ENCODE data around the gene KCNJ15.
A peak's percentile ranks its signal among the peaks of the same experiment; 100 is the strongest.

KCNJ15 gene

GRCh38 chr21:38352536-38353219, 95.9 kb downstream of the KCNJ15 start:
- FAIRE-seq = no peak
- peak; percentile 27 for DNase-seq (ENCODE audit: insufficient read length, low spot score)
- no peak for TF ChIP-seq PAX5 (IDR thresholded peaks at IDR 0.05; ENCODE audit: insufficient read depth, low read length, severe bottlenecking)
- TF ChIP-seq POLR2A (IDR thresholded peaks at IDR 0.05; ENCODE audit: low read depth, low read length) = no peak
- no peak for TF ChIP-seq POU2F2 (IDR thresholded peaks at IDR 0.05; ENCODE audit: low read depth, low read length)
- no peak for TF ChIP-seq TAF1 (IDR thresholded peaks at IDR 0.05; ENCODE audit: low read depth, low read length)
- no peak for TF ChIP-seq POLR2AphosphoS5 (IDR thresholded peaks at IDR 0.05; ENCODE audit: low read depth, low read length)
- no peak for TF ChIP-seq SPI1 (IDR thresholded peaks at IDR 0.05; ENCODE audit: low read depth, low read length)

DNA sequence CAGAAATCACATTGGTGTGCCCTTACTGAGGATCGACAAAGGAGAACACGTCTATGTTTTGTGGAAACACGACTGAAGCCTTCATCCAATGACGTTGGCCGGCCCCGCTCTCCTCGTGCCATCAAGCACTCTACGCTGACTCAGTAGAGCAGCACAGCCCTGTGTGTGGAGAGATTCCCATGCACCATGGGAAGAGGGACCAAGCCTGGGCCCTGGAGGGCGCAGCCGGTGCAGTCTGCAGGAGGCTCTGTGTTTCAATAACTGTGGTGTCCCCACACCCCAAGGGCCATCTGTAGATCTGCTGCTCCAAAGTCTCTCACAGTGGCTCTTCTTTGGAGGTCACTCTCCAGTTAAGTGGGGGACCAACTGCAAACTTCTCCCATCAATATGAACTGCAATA, 97.4 kb downstream of the KCNJ15 start:
- FAIRE-seq (no peak), DNase-seq (ENCODE audit: insufficient read length, low spot score) (no peak)
- no peak for TF ChIP-seq TAF1 (IDR thresholded peaks at IDR 0.05; ENCODE audit: low read depth, low read length)
- TF ChIP-seq POU2F2 (IDR thresholded peaks at IDR 0.05; ENCODE audit: low read depth, low read length) = no peak
- TF ChIP-seq SPI1 (IDR thresholded peaks at IDR 0.05; ENCODE audit: low read depth, low read length) = no peak
- TF ChIP-seq POLR2AphosphoS5 (IDR thresholded peaks at IDR 0.05; ENCODE audit: low read depth, low read length) = no peak

DNA sequence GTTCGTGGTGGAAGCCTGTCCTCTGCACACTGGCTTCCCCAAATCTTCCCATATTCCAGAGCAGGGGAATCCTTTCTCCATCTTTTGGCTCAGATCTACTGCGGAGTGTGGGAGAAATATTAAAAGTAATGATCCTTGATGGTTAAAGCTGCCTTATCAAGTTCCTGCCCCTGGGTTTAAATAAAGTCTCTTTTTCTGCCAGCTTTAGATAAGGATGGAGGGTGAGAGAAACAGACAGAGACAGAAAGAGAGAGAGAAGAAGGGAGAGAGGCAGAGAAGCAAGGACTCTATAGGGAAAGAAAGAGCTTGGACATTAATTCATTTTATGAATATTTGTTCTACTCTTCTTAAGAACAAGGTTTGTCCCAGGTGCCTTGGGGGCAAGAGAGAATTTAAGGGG, 98.0 kb downstream of the KCNJ15 start:
- FAIRE-seq (no peak), DNase-seq (ENCODE audit: insufficient read length, low spot score) (no peak)
- TF ChIP-seq PAX5 (IDR thresholded peaks at IDR 0.05; ENCODE audit: insufficient read depth, low read length, severe bottlenecking) (no peak), SPI1 (IDR thresholded peaks at IDR 0.05; ENCODE audit: low read depth, low read length) (no peak), POLR2A (IDR thresholded peaks at IDR 0.05; ENCODE audit: low read depth, low read length) (no peak), POLR2AphosphoS5 (IDR thresholded peaks at IDR 0.05; ENCODE audit: low read depth, low read length) (no peak), POU2F2 (IDR thresholded peaks at IDR 0.05; ENCODE audit: low read depth, low read length) (no peak), TAF1 (IDR thresholded peaks at IDR 0.05; ENCODE audit: low read depth, low read length) (no peak)

- no peak for FAIRE-seq
- TF ChIP-seq PAX5 (IDR thresholded peaks at IDR 0.05; ENCODE audit: insufficient read depth, low read length, severe bottlenecking) (no peak), TAF1 (IDR thresholded peaks at IDR 0.05; ENCODE audit: low read depth, low read length) (no peak), SPI1 (IDR thresholded peaks at IDR 0.05; ENCODE audit: low read depth, low read length) (no peak), POU2F2 (IDR thresholded peaks at IDR 0.05; ENCODE audit: low read depth, low read length) (no peak), POLR2AphosphoS5 (IDR thresholded peaks at IDR 0.05; ENCODE audit: low read depth, low read length) (no peak), POLR2A (IDR thresholded peaks at IDR 0.05; ENCODE audit: low read depth, low read length) (no peak)
- DNase-seq (ENCODE audit: insufficient read length, low spot score) = no peak
Observed at GRCh38 chr21:38355353-38355752, 98.6 kb downstream of the KCNJ15 start.

- FAIRE-seq (peak; percentile 90), DNase-seq (ENCODE audit: insufficient read length, low spot score) (peak; percentile 74)
- TF ChIP-seq SPI1 (IDR thresholded peaks at IDR 0.05; ENCODE audit: low read depth, low read length) = 0 out of 2 replicates have a peak, but pooled peaks have one; percentile 17
- TF ChIP-seq POU2F2 (IDR thresholded peaks at IDR 0.05; ENCODE audit: low read depth, low read length) = no peak
- no peak for TF ChIP-seq POLR2A (IDR thresholded peaks at IDR 0.05; ENCODE audit: low read depth, low read length)
- no peak for TF ChIP-seq POLR2AphosphoS5 (IDR thresholded peaks at IDR 0.05; ENCODE audit: low read depth, low read length)
Observed at GRCh38 chr21:38355992-38356781, 99.4 kb downstream of the KCNJ15 start.

Measured in GM12891 (cell line).